ENCODE measurements around the gene ZDHHC18. TPM values are rescaled to one million over a fixed set of nuclear protein-coding genes. Genes with fewer than 3 reads are reported as not detected.
"Not testable (repeated sequence)": the region's sequence is repeated elsewhere in the genome, so short reads cannot be mapped to it uniquely, and the experiment has no call there.

ZDHHC18 gene
- total RNA-seq, 3 donors from 2014 or later, result 22.8 to 30.5 (median 26.9) TPM

- H3K9me3 ChIP-seq, result no peaks in the 10 kb centered on the region
- peak in 1 of 3 donors; percentile 62 for DNase-seq
- no peak for ATAC-seq
- TF ChIP-seq, protein P1, sequence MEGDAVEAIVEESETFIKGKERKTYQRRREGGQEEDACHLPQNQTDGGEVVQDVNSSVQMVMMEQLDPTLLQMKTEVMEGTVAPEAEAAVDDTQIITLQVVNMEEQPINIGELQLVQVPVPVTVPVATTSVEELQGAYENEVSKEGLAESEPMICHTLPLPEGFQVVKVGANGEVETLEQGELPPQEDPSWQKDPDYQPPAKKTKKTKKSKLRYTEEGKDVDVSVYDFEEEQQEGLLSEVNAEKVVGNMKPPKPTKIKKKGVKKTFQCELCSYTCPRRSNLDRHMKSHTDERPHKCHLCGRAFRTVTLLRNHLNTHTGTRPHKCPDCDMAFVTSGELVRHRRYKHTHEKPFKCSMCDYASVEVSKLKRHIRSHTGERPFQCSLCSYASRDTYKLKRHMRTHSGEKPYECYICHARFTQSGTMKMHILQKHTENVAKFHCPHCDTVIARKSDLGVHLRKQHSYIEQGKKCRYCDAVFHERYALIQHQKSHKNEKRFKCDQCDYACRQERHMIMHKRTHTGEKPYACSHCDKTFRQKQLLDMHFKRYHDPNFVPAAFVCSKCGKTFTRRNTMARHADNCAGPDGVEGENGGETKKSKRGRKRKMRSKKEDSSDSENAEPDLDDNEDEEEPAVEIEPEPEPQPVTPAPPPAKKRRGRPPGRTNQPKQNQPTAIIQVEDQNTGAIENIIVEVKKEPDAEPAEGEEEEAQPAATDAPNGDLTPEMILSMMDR (IDR thresholded peaks at IDR 0.05), result no peak
- H3K4me1 ChIP-seq (ENCODE audit: low read depth), result peaks cover 8% of the 10 kb centered on the region
- H3K4me3 ChIP-seq, result peak overlapping the region; percentile 42
- H3K36me3 ChIP-seq (ENCODE audit: low read depth), result no peaks in the 10 kb centered on the region
- intact Hi-C loops (cut with DNase I, micrococcal nuclease), result no loop called here
Measured at GRCh38 chr1:26863685-26864077, 37.2 kb downstream of the ZDHHC18 start.

DNA sequence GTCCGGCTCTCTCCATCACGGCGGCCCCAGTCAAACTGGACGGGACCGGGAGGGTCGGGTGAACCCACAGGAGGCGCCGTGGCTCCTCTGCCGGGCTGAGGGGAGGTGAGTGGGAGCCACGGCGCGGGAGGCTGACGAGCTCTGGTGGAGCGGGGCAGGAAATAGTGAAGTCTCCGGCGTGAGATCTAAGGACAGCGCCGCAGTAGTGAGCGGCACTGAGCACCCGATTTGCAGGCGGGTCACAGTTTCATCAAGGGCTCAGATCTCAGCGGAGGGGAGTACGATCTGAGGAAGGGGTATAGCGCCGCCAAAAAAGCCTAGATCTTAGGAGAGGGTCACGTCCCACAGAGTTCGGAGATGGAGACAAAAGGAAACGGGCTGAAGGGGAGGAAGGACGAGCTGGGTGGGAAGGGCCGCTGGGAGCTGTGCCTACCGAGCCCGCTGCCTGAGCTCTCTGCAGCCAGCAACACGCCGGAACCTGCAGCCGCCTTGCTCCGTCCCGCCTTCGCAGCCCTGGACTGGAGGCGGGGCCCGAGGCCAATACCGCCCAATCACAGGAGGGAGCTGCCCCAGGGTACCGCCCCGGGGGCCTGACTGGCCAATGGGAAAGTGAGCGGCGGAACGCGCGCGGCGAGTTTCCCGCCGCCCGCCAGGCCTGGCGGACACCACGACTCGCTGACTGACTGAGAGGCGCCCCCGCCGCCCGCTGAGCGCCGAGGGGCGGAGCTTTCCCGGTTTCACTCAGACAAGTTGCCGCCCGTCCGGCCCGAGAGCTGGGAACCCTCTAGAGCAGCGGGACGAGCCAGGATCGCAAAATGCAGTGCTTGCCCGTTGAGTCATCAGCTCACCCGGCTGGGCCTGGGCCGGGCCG is 38.4 kb downstream of the ZDHHC18 start:
- no peaks in the 10 kb centered on the region for H3K9me3 ChIP-seq
- ATAC-seq (peak; percentile 80), DNase-seq (peak; percentile 95 to 99 (median 98))
- peak overlapping the region; percentile 42 for H3K4me3 ChIP-seq
- intact Hi-C loops (cut with DNase I, micrococcal nuclease), result no loop called here
- TF ChIP-seq, protein P1 (IDR thresholded peaks at IDR 0.05), result no peak
- no peaks in the 10 kb centered on the region for H3K36me3 ChIP-seq (ENCODE audit: low read depth)
- H3K4me1 ChIP-seq (ENCODE audit: low read depth), result peaks cover 8% of the 10 kb centered on the region

GRCh38 chr1:26873097-26873496 is 46.6 kb downstream of the ZDHHC18 start:
- DNase-seq; H3K36me3 ChIP-seq (ENCODE audit: low read depth); ATAC-seq; H3K4me1 ChIP-seq (ENCODE audit: low read depth); H3K9me3 ChIP-seq; intact Hi-C loops (cut with DNase I, micrococcal nuclease); H3K4me3 ChIP-seq: not testable (repeated sequence)

- H3K9me3 ChIP-seq, result no peaks in the 10 kb centered on the region
- peaks cover 20% of the 10 kb centered on the region for H3K4me1 ChIP-seq (ENCODE audit: low read depth)
- H3K36me3 ChIP-seq (ENCODE audit: low read depth), result no peaks in the 10 kb centered on the region
- intact Hi-C loops (cut with DNase I, micrococcal nuclease), result loop anchor here in 1 of 2 donors (5.0 kb wide), 1 partner anchor 273 kb away; no protein-coding TSS in a partner anchor
- TF ChIP-seq, protein P1 (IDR thresholded peaks at IDR 0.05), result no peak
- DNase-seq (no peak), ATAC-seq (no peak)
- no peak overlapping the region for H3K4me3 ChIP-seq
Measured at GRCh38 chr1:26874896-26875295, 48.4 kb downstream of the ZDHHC18 start.

DNA sequence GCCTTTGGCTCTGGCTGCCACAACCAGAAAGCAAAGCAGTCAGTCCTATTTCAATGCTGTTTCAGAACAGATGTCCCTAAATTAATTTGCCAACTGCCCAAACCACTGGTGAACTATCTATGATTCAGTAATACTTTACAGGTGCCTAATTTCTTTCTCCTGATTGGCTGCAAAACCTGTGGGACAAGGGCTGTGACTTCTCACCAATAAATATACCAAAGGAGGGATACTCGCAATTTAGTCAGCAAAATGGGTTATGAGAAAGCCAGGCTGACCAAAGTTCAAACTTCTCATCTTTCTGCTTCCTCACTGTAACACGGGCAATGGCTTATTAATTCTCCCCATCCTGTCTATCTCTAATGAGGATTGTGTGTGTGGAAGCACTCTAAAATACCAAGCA is 50.8 kb downstream of the ZDHHC18 start:
- DNase-seq (no peak), ATAC-seq (no peak)
- Histone ChIP-seq H3K4me1 (ENCODE audit: low read depth) (peaks cover 20% of the 10 kb centered on the region), H3K9me3 (no peaks in the 10 kb centered on the region), H3K4me3 (no peak overlapping the region), H3K36me3 (ENCODE audit: low read depth) (no peaks in the 10 kb centered on the region)
- intact Hi-C loops (cut with DNase I, micrococcal nuclease), result loop anchor here in 1 of 2 donors (5.0 kb wide), 1 partner anchor 275 kb away; no protein-coding TSS in a partner anchor
- TF ChIP-seq, protein P1 (IDR thresholded peaks at IDR 0.05), result no peak

DNA sequence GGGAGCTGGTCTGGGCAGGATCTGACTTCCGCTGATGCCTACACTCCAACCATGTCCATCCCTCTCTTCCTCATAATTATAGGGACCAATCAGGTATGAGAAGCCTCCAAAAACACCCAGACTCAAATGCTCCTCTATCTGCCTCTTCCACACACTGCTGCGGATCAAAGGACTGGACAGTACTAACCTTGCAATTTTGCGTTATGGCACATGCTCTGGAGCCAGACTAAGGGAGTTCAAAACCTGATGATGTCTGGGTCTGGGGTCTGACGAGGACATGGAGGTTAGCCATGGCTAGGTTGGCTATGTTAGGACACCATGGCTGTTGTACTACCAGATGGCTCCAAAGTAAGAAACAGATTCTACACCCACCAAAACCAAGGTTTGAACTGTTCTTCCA is 53.3 kb downstream of the ZDHHC18 start:
- H3K4me3 ChIP-seq, result no peak overlapping the region
- H3K36me3 ChIP-seq (ENCODE audit: low read depth), result peaks cover 16% of the 10 kb centered on the region
- H3K4me1 ChIP-seq (ENCODE audit: low read depth), result peaks cover 20% of the 10 kb centered on the region
- intact Hi-C loops (cut with DNase I, micrococcal nuclease), result loop anchor here (5.0 kb wide), 2 partner anchors 32 to 277 kb away; no protein-coding TSS in a partner anchor
- DNase-seq (no peak), ATAC-seq (no peak)
- H3K9me3 ChIP-seq, result no peaks in the 10 kb centered on the region
- TF ChIP-seq, protein P1 (IDR thresholded peaks at IDR 0.05), result no peak

GRCh38 chr1:26881611-26882010 is 55.1 kb downstream of the ZDHHC18 start:
- H3K4me3 ChIP-seq, H3K9me3 ChIP-seq: not testable (repeated sequence)
- DNase-seq, result peak in 2 of 3 donors; percentile 25 to 50
- intact Hi-C loops (cut with DNase I, micrococcal nuclease), result loop anchor here in 1 of 2 donors (5.0 kb wide), 1 partner anchor 34 kb away; no protein-coding TSS in a partner anchor
- H3K36me3 ChIP-seq (ENCODE audit: low read depth), result peaks cover 23% of the 10 kb centered on the region
- H3K4me1 ChIP-seq (ENCODE audit: low read depth), result peaks cover 20% of the 10 kb centered on the region
- peak; percentile 70 for ATAC-seq
